HepG2 (cell line): Measurements from ENCODE around the gene ANKHD1. TPM values are rescaled to one million over a fixed set of nuclear protein-coding genes. Genes with fewer than 3 reads are reported as not detected.

Experiments used
- CC2D1A ChIP-seq: sonication (generic); formaldehyde crosslinking; IDR thresholded peaks from 2 replicates; pipeline ENCODE4 v1.8.1; 2023; ENCODE audit warnings: mild to moderate bottlenecking, missing genetic modification reagents
- CREB1 ChIP-seq, 2 experiments: fragments of 450-650 bp in 1 of 2; IDR thresholded peaks; 2 replicates each; pipeline ENCODE4 v1.6.1; 2016 to 2017; ENCODE audit warnings: control low read depth in 1 of 2, mild to moderate bottlenecking in 1 of 2, missing compliant biosample characterization in 1 of 2, missing genetic modification characterization in 1 of 2
- EED ChIP-seq: sonication (generic); formaldehyde crosslinking; IDR thresholded peaks from 2 replicates; pipeline ENCODE4 v1.5.0; 2020; ENCODE audit warnings: mild to moderate bottlenecking, missing genetic modification reagents
- ERF ChIP-seq: IDR thresholded peaks from 2 replicates; pipeline ENCODE4 v1.6.1; 2018; ENCODE audit warnings: missing biosample characterization, missing genetic modification reagents
- KLF16 ChIP-seq, 2 experiments: sonication (generic) in 1 of 2; formaldehyde crosslinking in 1 of 2; IDR thresholded peaks; 2 replicates each; pipeline versions ENCODE4 v1.6.1 to v1.8.0; 2016 to 2023; ENCODE audit warnings: missing genetic modification reagents in 2 of 2, missing compliant biosample characterization in 1 of 2
- PHB2 ChIP-seq: fragments of 450-650 bp; IDR thresholded peaks from 2 replicates; pipeline ENCODE4 v1.6.1; 2018; ENCODE audit not compliant: partially characterized antibody
- ZNF121 ChIP-seq: sonication (generic); formaldehyde crosslinking; IDR thresholded peaks from 2 replicates; pipeline ENCODE4 v1.5.0; 2020; ENCODE audit warnings: mild to moderate bottlenecking, missing genetic modification reagents
- ZNF30 ChIP-seq: sonication (generic); formaldehyde crosslinking; IDR thresholded peaks from 2 replicates; pipeline ENCODE4 v1.5.0; 2020; ENCODE audit warnings: mild to moderate bottlenecking, missing genetic modification reagents
- ZNF350 ChIP-seq: sonication (generic); formaldehyde crosslinking; IDR thresholded peaks from 2 replicates; pipeline ENCODE4 v1.4.0; 2020; ENCODE audit warnings: mild to moderate bottlenecking, low read depth, missing genetic modification reagents, borderline replicate concordance
- ZNF761 ChIP-seq: sonication (generic); formaldehyde crosslinking; conservative IDR thresholded peaks from 2 replicates; pipeline ENCODE4 v1.4.0; 2020; ENCODE audit warnings: mild to moderate bottlenecking, missing genetic modification reagents
- polyA plus RNA-seq, 8 experiments: library from polyadenylated mRNA; depleted of rRNA in 3 of 8; stranded (reverse) in 7 of 8; unstranded in 1 of 8; fragments of >200 nt; fragmentation: Illumina TruSeq in 4 of 8; extraction: Trizol in 4 of 8; gene quantifications; 2 replicates each; pipeline versions ENCODE4 v1.2.1 to v1.2.3, GENCODE V29; 2011 to 2016; ENCODE audit warnings: low read depth in 4 of 8, missing spikeins in 1 of 8, mixed read lengths in 1 of 8; ENCODE audit not compliant: insufficient read depth in 1 of 8
- total RNA-seq, 5 experiments: library from RNA; depleted of rRNA; stranded (reverse); fragments of >200 nt; fragmentation: Illumina TruSeq; extraction: Trizol; gene quantifications; 2 replicates each; pipeline ENCODE4 v1.2.3, GENCODE V29; 2016; ENCODE audit warnings: low read depth in 1 of 5
- TF ChIP-seq, protein P1 (sequence below): sonication (generic); formaldehyde crosslinking; IDR thresholded peaks from 2 replicates; pipeline ENCODE4 v1.4.0; 2020; ENCODE audit warnings: mild to moderate bottlenecking, missing genetic modification reagents, borderline replicate concordance
- TF ChIP-seq, protein P2 (sequence below): sonication (generic); formaldehyde crosslinking; IDR thresholded peaks from 2 replicates; pipeline ENCODE4 v1.4.0; 2020; ENCODE audit warnings: missing genetic modification reagents, borderline replicate concordance
- TF ChIP-seq, protein P3 (sequence below): sonication (generic); formaldehyde crosslinking; IDR thresholded peaks from 2 replicates; pipeline ENCODE4 v1.5.0; 2020; ENCODE audit warnings: missing genetic modification reagents, mild to moderate bottlenecking, borderline replicate concordance
- TF ChIP-seq, protein P4 (sequence below): sonication (generic); formaldehyde crosslinking; IDR thresholded peaks from 2 replicates; pipeline ENCODE4 v1.4.0; 2020; ENCODE audit warnings: missing genetic modification reagents

ANKHD1 gene
- total and polyA plus RNA-seq, 2 of the 13 experiments (the other 11 are each of a cell fraction or from before 2014, with no cell fraction given) = 69.9 to 82.0 TPM

DNA sequence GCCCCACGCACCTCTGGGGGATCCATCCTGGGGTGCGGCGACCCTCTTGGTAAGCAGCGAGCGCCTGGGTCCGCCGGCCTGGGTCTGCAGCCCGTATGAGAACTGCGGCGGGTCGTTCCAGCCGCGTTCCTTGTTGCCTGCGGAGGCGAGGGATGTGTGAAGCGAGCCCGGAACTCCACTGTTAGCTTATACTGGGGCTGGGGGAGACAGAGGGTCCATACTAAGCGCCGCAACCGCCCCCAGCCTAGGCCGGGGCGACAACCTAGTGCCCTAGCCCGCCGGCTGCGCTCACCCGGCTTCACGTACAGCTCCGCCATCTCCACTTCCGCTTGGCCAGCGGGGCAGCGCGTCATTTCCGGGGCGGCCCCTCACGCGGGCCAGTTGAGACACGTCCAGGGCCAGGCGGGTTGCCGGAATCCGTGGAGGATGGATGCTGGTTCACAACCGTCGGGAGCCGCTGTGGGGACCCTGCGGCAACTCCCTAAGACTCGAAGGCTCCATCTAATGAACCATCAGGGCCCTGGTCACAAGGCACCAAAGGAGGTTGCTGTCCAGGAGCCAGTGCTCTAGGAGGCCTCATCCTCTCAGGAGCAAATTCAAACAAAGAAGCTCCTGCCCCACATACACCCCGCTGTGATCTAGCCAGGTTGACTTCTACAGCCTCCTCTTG is 155.6 kb downstream of the ANKHD1 start, which contains the start of gene SRA1 (continued):
- TF ChIP-seq, protein P1, sequence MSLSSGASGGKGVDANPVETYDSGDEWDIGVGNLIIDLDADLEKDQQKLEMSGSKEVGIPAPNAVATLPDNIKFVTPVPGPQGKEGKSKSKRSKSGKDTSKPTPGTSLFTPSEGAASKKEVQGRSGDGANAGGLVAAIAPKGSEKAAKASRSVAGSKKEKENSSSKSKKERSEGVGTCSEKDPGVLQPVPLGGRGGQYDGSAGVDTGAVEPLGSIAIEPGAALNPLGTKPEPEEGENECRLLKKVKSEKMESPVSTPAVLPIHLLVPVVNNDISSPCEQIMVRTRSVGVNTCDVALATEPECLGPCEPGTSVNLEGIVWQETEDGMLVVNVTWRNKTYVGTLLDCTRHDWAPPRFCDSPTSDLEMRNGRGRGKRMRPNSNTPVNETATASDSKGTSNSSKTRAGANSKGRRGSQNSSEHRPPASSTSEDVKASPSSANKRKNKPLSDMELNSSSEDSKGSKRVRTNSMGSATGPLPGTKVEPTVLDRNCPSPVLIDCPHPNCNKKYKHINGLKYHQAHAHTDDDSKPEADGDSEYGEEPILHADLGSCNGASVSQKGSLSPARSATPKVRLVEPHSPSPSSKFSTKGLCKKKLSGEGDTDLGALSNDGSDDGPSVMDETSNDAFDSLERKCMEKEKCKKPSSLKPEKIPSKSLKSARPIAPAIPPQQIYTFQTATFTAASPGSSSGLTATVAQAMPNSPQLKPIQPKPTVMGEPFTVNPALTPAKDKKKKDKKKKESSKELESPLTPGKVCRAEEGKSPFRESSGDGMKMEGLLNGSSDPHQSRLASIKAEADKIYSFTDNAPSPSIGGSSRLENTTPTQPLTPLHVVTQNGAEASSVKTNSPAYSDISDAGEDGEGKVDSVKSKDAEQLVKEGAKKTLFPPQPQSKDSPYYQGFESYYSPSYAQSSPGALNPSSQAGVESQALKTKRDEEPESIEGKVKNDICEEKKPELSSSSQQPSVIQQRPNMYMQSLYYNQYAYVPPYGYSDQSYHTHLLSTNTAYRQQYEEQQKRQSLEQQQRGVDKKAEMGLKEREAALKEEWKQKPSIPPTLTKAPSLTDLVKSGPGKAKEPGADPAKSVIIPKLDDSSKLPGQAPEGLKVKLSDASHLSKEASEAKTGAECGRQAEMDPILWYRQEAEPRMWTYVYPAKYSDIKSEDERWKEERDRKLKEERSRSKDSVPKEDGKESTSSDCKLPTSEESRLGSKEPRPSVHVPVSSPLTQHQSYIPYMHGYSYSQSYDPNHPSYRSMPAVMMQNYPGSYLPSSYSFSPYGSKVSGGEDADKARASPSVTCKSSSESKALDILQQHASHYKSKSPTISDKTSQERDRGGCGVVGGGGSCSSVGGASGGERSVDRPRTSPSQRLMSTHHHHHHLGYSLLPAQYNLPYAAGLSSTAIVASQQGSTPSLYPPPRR (CRISPR knock-in tag) = peak; percentile 32; the same call in 1 of the 2 replicates
- TF ChIP-seq, protein P2, sequence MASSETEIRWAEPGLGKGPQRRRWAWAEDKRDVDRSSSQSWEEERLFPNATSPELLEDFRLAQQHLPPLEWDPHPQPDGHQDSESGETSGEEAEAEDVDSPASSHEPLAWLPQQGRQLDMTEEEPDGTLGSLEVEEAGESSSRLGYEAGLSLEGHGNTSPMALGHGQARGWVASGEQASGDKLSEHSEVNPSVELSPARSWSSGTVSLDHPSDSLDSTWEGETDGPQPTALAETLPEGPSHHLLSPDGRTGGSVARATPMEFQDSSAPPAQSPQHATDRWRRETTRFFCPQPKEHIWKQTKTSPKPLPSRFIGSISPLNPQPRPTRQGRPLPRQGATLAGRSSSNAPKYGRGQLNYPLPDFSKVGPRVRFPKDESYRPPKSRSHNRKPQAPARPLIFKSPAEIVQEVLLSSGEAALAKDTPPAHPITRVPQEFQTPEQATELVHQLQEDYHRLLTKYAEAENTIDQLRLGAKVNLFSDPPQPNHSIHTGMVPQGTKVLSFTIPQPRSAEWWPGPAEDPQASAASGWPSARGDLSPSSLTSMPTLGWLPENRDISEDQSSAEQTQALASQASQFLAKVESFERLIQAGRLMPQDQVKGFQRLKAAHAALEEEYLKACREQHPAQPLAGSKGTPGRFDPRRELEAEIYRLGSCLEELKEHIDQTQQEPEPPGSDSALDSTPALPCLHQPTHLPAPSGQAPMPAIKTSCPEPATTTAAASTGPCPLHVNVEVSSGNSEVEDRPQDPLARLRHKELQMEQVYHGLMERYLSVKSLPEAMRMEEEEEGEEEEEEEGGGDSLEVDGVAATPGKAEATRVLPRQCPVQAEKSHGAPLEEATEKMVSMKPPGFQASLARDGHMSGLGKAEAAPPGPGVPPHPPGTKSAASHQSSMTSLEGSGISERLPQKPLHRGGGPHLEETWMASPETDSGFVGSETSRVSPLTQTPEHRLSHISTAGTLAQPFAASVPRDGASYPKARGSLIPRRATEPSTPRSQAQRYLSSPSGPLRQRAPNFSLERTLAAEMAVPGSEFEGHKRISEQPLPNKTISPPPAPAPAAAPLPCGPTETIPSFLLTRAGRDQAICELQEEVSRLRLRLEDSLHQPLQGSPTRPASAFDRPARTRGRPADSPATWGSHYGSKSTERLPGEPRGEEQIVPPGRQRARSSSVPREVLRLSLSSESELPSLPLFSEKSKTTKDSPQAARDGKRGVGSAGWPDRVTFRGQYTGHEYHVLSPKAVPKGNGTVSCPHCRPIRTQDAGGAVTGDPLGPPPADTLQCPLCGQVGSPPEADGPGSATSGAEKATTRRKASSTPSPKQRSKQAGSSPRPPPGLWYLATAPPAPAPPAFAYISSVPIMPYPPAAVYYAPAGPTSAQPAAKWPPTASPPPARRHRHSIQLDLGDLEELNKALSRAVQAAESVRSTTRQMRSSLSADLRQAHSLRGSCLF = no peak
- TF ChIP-seq CC2D1A (CRISPR knock-in tag) = 0 out of 2 replicates have a peak, but pooled peaks have one; percentile 64
- peak; percentile 85; the same call in 1 of the 2 replicates for TF ChIP-seq ZNF350 (CRISPR knock-in tag)
- peak; percentile 81 for TF ChIP-seq ZNF121
- no peak for TF ChIP-seq PHB2
- TF ChIP-seq ZNF30 (CRISPR knock-in tag) = 0 out of 2 replicates have a peak, but pooled peaks have one; percentile 21
- TF ChIP-seq, protein P3, sequence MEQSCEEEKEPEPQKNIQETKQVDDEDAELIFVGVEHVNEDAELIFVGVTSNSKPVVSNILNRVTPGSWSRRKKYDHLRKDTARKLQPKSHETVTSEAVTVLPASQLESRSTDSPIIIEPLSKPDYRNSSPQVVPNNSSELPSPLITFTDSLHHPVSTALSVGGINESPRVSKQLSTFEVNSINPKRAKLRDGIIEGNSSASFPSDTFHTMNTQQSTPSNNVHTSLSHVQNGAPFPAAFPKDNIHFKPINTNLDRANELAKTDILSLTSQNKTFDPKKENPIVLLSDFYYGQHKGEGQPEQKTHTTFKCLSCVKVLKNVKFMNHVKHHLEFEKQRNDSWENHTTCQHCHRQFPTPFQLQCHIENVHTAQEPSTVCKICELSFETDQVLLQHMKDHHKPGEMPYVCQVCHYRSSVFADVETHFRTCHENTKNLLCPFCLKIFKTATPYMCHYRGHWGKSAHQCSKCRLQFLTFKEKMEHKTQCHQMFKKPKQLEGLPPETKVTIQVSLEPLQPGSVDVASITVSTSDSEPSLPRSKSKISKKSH (CRISPR knock-in tag) = peak; percentile 60; the same call in 1 of the 2 replicates
- peak; percentile 94 for TF ChIP-seq ERF
- TF ChIP-seq, protein P4, sequence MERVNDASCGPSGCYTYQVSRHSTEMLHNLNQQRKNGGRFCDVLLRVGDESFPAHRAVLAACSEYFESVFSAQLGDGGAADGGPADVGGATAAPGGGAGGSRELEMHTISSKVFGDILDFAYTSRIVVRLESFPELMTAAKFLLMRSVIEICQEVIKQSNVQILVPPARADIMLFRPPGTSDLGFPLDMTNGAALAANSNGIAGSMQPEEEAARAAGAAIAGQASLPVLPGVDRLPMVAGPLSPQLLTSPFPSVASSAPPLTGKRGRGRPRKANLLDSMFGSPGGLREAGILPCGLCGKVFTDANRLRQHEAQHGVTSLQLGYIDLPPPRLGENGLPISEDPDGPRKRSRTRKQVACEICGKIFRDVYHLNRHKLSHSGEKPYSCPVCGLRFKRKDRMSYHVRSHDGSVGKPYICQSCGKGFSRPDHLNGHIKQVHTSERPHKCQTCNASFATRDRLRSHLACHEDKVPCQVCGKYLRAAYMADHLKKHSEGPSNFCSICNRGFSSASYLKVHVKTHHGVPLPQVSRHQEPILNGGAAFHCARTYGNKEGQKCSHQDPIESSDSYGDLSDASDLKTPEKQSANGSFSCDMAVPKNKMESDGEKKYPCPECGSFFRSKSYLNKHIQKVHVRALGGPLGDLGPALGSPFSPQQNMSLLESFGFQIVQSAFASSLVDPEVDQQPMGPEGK (CRISPR knock-in tag) = peak; percentile 60; the same call in 1 of the 2 replicates
- peak; percentile 67 for TF ChIP-seq EED (CRISPR knock-in tag)
- peak; percentile 88 for TF ChIP-seq CREB1 (IDR thresholded peaks at IDR 0.05)
- TF ChIP-seq CREB1 (CRISPR knock-in tag; IDR thresholded peaks at IDR 0.05) = peak; percentile 96
- peak; percentile 33; the same call in 1 of the 2 replicates for TF ChIP-seq ZNF761
- TF ChIP-seq KLF16 (CRISPR knock-in tag; IDR thresholded peaks at IDR 0.05) = peak in 1 of 2 experiments; percentile 30; a peak in 1 of 4 replicates
